K562 (cell line): Measurements from ENCODE around the gene RCOR3. TPM values are rescaled to one million over a fixed set of nuclear protein-coding genes. Genes with fewer than 3 reads are reported as not detected.

ENCODE experiments used
- CTBP1 ChIP-seq: fragments of 450-650 bp; IDR thresholded peaks from 2 replicates; pipeline ENCODE4 v1.6.1; 2016; ENCODE audit warnings: borderline replicate concordance
- DNMT1 ChIP-seq: fragments of 450-650 bp; IDR thresholded peaks from 2 replicates; pipeline ENCODE4 v1.6.1; 2016; ENCODE audit warnings: antibody characterized with exemption, mild to moderate bottlenecking
- GABPA ChIP-seq: fragments of 200-800 bp; sonication (Bioruptor generic); conservative IDR thresholded peaks from 2 replicates; pipeline ENCODE4 v1.6.1; 2016; ENCODE audit warnings: low read depth, missing genetic modification characterization, missing compliant biosample characterization
- HMG20A ChIP-seq: fragments of 450-650 bp; formaldehyde crosslinking; conservative IDR thresholded peaks from 2 replicates; pipeline ENCODE4 v1.4.0; 2020; ENCODE audit warnings: mild to moderate bottlenecking, mixed read lengths
- KLF13 ChIP-seq: fragments of 450-650 bp; IDR thresholded peaks from 2 replicates; pipeline ENCODE4 v1.6.1; 2016; ENCODE audit warnings: missing genetic modification characterization, low read depth, mild to moderate bottlenecking, missing compliant biosample characterization, moderate library complexity, borderline replicate concordance
- NONO ChIP-seq, 2 experiments: fragments of 200-400 bp in 1 of 2; fragments of 450-650 bp in 1 of 2; formaldehyde crosslinking in 1 of 2; IDR thresholded peaks; 2 replicates each; pipeline ENCODE4 v1.6.1; 2017; ENCODE audit warnings: low read depth in 2 of 2, mild to moderate bottlenecking in 2 of 2, moderate library complexity in 2 of 2, low read length in 1 of 2
- RBFOX2 ChIP-seq: fragments of 200-400 bp; formaldehyde crosslinking; IDR thresholded peaks from 2 replicates; pipeline ENCODE4 v1.6.1; 2017; ENCODE audit warnings: low read depth, mild to moderate bottlenecking, low read length, moderate library complexity
- SUPT5H ChIP-seq: fragments of 450-650 bp; IDR thresholded peaks from 2 replicates; pipeline ENCODE4 v1.6.1; 2016
- TCF3 ChIP-seq: sonication (generic); formaldehyde crosslinking; IDR thresholded peaks from 2 replicates; pipeline ENCODE4 v1.4.0; 2020; ENCODE audit warnings: mild to moderate bottlenecking, missing genetic modification reagents
- polyA plus RNA-seq, 8 experiments: library from polyadenylated mRNA; depleted of rRNA in 4 of 8; stranded (reverse) in 5 of 8; unstranded in 3 of 8; fragments of >200 nt; fragmentation: Nextera tagmentation in 2 of 8; fragmentation: Illumina TruSeq in 1 of 8; extraction: Ambion mirVana in 2 of 8; extraction: Trizol in 1 of 8; gene quantifications; 2 replicates each; pipeline versions ENCODE4 v1.2.1 to v1.2.3, GENCODE V29; 2011 to 2014; ENCODE audit warnings: inconsistent platforms in 1 of 8, missing spikeins in 1 of 8
- total RNA-seq, 7 experiments: library from RNA; depleted of rRNA in 6 of 7; stranded (reverse); fragments of >200 nt in 6 of 7; fragmentation: Illumina TruSeq in 2 of 7; extraction: Trizol in 2 of 7; gene quantifications; 2 replicates each; pipeline versions ENCODE4 v1.2.1 to v1.2.3, GENCODE V29; 2011 to 2021; ENCODE audit warnings: low replicate concordance in 1 of 7
- TF ChIP-seq, protein P1 (sequence below): sonication (generic); formaldehyde crosslinking; IDR thresholded peaks from 2 replicates; pipeline ENCODE4 v1.4.0; 2020; ENCODE audit warnings: mild to moderate bottlenecking, missing genetic modification reagents
- TF ChIP-seq, protein P2 (sequence below): fragments of 250-450 bp; sonication (Bioruptor Pico); IDR thresholded peaks from 2 replicates; pipeline ENCODE4 v1.5.1; 2021; ENCODE audit warnings: mild to moderate bottlenecking
- TF ChIP-seq, protein P3 (sequence below): fragments of 250-450 bp; sonication (Bioruptor Pico); IDR thresholded peaks from 2 replicates; pipeline ENCODE4 v1.4.0; 2020; ENCODE audit warnings: mild to moderate bottlenecking, moderate library complexity
- TF ChIP-seq, protein P4 (sequence below): fragments of 250-450 bp; sonication (Bioruptor Pico); IDR thresholded peaks from 2 replicates; pipeline ENCODE4 v1.5.0; 2021
- TF ChIP-seq, protein P5 (sequence below), 2 experiments: fragments of 200-800 bp in 1 of 2; sonication (Bioruptor generic) in 1 of 2; sonication (generic) in 1 of 2; formaldehyde crosslinking in 1 of 2; IDR thresholded peaks in 1 of 2; conservative IDR thresholded peaks in 1 of 2; 2 replicates each; pipeline versions ENCODE4 v1.5.0 to v1.6.1; 2016 to 2020; ENCODE audit warnings: missing compliant biosample characterization in 1 of 2, missing genetic modification characterization in 1 of 2, missing genetic modification reagents in 1 of 2
- TF ChIP-seq, protein P6 (sequence below): fragments of 450-650 bp; formaldehyde crosslinking; IDR thresholded peaks from 2 replicates; pipeline ENCODE4 v1.4.0; 2022; ENCODE audit warnings: mild to moderate bottlenecking, moderate library complexity

RCOR3 gene
- total and polyA plus RNA-seq, 9 of the 15 experiments (the other 6 are each of a cell fraction or from before 2014, with no cell fraction given), result 9.7 to 42.7 (median 29.5) TPM

DNA sequence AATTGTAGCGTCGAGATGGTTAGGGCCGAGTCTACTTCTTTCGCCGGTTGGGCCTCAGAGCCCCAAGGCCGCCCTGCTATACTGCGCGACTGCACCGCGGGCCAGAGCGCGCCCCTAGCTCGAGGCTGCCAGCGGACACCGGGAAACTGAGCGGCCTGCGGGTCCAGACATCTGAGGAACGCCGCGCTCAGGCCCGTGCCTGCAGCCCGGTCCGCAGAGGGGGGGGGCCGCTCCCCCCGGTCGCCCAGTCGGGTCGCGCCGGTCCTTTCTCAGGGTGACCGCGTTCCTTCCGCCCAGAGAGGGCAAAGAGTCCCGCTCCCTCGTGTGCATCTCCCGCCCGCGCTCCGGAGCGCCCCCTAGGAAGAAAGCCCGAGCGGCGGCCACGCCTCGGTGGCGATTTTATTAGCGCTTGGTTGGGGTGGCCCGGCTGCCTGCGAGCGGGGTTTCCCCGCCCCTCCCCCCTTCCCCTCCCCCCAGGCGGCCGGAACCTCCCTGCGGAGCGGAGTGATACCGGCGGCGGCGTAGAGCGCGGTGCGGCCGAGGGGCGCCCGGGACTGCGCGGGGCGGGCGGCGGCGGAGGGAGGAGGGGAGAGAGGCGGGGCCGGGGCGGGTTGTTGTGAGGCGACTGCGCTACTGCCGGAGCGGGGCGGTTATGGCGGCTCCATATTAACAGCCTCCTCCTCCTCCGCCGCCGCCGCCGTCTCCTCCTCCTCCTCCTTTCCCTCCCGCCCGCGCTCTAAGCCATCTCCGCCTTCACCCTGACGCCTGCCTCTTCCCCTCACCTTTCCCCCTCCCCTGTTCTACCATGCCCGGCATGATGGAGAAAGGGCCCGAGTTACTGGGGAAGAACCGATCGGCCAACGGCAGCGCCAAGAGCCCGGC is at the start of gene RCOR3 (continued):
- no peak for TF ChIP-seq DNMT1
- TF ChIP-seq KLF13, result peak; percentile 67; the same call in 1 of the 2 replicates
- TF ChIP-seq, protein P1, sequence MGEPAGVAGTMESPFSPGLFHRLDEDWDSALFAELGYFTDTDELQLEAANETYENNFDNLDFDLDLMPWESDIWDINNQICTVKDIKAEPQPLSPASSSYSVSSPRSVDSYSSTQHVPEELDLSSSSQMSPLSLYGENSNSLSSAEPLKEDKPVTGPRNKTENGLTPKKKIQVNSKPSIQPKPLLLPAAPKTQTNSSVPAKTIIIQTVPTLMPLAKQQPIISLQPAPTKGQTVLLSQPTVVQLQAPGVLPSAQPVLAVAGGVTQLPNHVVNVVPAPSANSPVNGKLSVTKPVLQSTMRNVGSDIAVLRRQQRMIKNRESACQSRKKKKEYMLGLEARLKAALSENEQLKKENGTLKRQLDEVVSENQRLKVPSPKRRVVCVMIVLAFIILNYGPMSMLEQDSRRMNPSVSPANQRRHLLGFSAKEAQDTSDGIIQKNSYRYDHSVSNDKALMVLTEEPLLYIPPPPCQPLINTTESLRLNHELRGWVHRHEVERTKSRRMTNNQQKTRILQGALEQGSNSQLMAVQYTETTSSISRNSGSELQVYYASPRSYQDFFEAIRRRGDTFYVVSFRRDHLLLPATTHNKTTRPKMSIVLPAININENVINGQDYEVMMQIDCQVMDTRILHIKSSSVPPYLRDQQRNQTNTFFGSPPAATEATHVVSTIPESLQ (CRISPR knock-in tag), result 0 out of 2 replicates have a peak, but pooled peaks have one; percentile 72
- peak; percentile 64 to 93; a peak in 3 of 4 replicates for TF ChIP-seq NONO (IDR thresholded peaks at IDR 0.05; ENCODE audit: low read depth in 2 of 2, low read length in 1 of 2)
- TF ChIP-seq, protein P2, sequence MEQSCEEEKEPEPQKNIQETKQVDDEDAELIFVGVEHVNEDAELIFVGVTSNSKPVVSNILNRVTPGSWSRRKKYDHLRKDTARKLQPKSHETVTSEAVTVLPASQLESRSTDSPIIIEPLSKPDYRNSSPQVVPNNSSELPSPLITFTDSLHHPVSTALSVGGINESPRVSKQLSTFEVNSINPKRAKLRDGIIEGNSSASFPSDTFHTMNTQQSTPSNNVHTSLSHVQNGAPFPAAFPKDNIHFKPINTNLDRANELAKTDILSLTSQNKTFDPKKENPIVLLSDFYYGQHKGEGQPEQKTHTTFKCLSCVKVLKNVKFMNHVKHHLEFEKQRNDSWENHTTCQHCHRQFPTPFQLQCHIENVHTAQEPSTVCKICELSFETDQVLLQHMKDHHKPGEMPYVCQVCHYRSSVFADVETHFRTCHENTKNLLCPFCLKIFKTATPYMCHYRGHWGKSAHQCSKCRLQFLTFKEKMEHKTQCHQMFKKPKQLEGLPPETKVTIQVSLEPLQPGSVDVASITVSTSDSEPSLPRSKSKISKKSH, result no peak
- peak; percentile 79 for TF ChIP-seq GABPA (tag)
- TF ChIP-seq, protein P3, sequence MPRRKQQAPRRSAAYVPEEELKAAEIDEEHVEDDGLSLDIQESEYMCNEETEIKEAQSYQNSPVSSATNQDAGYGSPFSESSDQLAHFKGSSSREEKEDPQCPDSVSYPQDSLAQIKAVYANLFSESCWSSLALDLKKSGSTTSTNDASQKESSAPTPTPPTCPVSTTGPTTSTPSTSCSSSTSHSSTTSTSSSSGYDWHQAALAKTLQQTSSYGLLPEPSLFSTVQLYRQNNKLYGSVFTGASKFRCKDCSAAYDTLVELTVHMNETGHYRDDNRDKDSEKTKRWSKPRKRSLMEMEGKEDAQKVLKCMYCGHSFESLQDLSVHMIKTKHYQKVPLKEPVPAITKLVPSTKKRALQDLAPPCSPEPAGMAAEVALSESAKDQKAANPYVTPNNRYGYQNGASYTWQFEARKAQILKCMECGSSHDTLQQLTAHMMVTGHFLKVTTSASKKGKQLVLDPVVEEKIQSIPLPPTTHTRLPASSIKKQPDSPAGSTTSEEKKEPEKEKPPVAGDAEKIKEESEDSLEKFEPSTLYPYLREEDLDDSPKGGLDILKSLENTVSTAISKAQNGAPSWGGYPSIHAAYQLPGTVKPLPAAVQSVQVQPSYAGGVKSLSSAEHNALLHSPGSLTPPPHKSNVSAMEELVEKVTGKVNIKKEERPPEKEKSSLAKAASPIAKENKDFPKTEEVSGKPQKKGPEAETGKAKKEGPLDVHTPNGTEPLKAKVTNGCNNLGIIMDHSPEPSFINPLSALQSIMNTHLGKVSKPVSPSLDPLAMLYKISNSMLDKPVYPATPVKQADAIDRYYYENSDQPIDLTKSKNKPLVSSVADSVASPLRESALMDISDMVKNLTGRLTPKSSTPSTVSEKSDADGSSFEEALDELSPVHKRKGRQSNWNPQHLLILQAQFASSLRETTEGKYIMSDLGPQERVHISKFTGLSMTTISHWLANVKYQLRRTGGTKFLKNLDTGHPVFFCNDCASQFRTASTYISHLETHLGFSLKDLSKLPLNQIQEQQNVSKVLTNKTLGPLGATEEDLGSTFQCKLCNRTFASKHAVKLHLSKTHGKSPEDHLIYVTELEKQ (CRISPR knock-in tag), result no peak
- peak; percentile 73 for TF ChIP-seq CTBP1
- TF ChIP-seq, protein P4, sequence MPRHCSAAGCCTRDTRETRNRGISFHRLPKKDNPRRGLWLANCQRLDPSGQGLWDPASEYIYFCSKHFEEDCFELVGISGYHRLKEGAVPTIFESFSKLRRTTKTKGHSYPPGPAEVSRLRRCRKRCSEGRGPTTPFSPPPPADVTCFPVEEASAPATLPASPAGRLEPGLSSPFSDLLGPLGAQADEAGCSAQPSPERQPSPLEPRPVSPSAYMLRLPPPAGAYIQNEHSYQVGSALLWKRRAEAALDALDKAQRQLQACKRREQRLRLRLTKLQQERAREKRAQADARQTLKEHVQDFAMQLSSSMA, result peak; percentile 88
- TF ChIP-seq TCF3 (CRISPR knock-in tag), result peak; percentile 25
- TF ChIP-seq RBFOX2, result peak; percentile 95
- TF ChIP-seq, protein P5, sequence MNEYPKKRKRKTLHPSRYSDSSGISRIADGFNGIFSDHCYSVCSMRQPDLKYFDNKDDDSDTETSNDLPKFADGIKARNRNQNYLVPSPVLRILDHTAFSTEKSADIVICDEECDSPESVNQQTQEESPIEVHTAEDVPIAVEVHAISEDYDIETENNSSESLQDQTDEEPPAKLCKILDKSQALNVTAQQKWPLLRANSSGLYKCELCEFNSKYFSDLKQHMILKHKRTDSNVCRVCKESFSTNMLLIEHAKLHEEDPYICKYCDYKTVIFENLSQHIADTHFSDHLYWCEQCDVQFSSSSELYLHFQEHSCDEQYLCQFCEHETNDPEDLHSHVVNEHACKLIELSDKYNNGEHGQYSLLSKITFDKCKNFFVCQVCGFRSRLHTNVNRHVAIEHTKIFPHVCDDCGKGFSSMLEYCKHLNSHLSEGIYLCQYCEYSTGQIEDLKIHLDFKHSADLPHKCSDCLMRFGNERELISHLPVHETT (CRISPR knock-in tag; conservative IDR thresholded peaks at IDR 0.05 in 1 of 2, IDR thresholded peaks at IDR 0.05 in 1 of 2), result peak; percentile 17 to 100; a peak in 2 of 4 replicates
- TF ChIP-seq, protein P6, sequence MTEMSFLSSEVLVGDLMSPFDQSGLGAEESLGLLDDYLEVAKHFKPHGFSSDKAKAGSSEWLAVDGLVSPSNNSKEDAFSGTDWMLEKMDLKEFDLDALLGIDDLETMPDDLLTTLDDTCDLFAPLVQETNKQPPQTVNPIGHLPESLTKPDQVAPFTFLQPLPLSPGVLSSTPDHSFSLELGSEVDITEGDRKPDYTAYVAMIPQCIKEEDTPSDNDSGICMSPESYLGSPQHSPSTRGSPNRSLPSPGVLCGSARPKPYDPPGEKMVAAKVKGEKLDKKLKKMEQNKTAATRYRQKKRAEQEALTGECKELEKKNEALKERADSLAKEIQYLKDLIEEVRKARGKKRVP, result peak; percentile 12; the same call in 1 of the 2 replicates
- TF ChIP-seq HMG20A (CRISPR knock-in tag), result no peak
- peak; percentile 88 for TF ChIP-seq SUPT5H
